GM11168 (cell line): ENCODE data around the gene MEF2D.

Experiments
- in situ Hi-C: fragments of 300-500 bp; cut with MboI; formaldehyde crosslinking; loops from one replicate; pipeline ENCODE4 v1.12.0; 2022; ENCODE audit warnings: low sequenced_read_pairs; ENCODE audit not compliant: unreplicated experiment

Gene MEF2D

GRCh38 chr1:156489935-156490293 is 10.7 kb downstream of the MEF2D start:
- in situ Hi-C loops, result no loop called here

GRCh38 chr1:156489166-156489934 is 11.2 kb downstream of the MEF2D start:
- in situ Hi-C loops, result no loop called here

DNA sequence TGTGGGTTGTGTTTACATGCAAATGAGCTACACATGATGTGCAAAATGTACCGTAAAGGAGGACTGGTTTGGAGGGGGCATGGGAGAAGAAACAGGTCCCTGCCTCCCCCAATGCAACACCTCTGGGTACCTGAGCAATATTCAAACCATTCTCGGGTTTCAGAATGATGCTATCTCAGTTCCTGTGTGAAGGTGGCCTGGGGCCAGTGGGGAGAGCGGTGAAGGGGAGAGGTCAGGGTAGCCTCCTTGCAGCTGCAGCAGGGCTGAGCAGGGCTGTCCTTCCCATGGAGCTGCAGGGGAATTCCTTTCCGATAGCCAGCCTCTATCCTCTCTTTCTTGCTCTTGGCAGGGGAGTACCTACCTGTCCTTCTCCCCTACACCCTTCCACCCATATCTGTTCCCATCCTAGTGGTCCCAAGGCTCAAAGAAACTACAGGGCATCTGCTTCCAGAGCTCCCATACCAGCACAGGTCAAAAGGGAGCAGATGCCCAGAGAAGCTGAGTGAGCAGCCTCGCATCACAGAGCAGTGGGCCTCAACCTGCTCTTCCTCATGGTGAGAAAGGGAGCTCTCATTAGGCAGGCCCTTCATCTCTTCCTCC is 11.9 kb downstream of the MEF2D start:
- in situ Hi-C loops, result no loop called here

- in situ Hi-C loops, result no loop called here
Observed at GRCh38 chr1:156487862-156488261, 12.7 kb downstream of the MEF2D start.

- in situ Hi-C loops, result no loop called here
Observed at GRCh38 chr1:156486421-156487344, 13.9 kb downstream of the MEF2D start.

DNA sequence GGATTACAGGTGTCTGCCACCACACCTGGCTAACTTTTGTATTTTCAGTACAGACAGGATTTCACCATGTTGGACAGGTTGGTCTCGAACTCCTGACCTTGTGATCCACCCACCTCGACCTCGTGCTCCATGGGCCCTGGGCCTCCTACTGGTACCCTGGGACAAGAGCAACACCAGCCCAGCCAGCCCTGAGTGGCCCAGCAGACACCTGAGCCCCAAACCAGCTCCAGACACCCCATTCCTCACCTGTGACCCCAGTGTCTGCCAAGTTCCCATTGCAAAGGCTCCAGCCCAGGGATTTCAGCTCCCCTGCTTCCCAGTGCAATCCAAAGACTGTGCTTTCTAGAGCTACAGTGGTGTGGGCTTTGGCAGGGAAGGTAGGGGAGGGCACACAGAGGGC is 14.6 kb downstream of the MEF2D start:
- in situ Hi-C loops, result no loop called here

DNA sequence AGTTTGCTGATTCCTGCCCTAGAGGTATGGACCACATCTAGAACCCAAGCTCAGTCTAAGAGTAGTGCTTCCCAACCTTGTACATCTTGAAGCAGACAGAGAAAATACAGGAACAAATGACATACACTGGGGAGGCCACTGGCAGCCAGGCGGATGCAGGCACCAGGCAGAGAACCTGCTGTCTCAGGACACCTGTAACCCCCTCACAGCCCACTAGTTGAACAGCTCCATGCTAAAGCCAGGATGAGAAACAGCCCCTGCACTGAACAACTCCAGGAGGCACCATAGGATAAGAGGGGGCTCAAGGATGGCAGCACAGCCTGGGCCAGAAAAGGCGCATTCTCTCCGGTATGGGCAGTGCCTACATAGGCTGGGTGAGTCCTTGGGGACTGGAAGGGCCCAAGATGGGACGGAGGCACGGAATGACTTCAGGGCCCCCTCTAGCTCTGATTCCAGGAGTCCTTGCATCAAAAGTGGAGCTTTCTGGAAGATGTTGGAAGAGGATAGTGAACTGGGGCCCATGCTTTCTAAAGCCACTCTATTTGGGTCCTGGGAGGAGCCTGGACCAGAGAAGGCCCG is 16.0 kb downstream of the MEF2D start:
- in situ Hi-C loops, result no loop called here

DNA sequence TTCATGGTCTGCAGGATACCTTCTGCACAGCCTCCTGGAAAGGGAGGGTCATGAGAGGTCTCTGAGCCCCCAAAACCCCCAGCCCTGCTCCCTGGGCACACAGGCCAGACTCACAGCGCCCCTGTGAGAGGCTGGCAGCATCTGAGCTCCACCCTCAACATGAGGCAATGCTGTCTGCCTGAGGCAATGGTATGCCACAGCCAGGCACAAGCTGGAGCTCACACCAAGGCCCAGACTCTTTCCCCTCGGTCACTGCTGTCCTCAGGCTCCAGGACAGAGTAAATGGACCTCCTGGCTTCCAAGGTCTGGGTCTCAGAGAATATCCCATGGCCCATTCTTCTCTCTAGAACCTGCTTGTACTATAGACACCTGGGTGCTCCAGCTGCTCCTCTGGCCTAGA is 17.2 kb downstream of the MEF2D start:
- in situ Hi-C loops, result no loop called here

GRCh38 chr1:156482276-156482675 is 18.3 kb downstream of the MEF2D start:
- in situ Hi-C loops, result no loop called here

DNA sequence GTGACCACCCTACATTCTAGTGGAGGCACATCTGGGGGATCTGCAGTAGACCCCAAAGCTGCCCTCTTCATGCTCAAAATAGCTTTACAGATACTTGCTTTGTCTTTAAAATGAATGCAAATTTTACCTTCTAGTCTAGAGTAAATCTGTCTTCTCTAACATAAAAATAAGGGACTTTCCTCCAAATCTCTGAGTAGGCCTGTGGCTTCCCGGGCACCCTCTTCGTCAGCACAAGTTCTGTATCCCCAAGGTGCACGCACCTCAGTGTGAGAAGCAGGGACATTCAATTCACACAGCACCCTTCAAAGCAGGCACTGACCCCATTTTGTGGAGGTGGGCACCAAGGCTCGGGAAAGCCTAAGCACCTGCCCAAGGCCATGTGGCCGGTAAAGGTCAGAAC is 19.0 kb downstream of the MEF2D start:
- in situ Hi-C loops, result no loop called here

- in situ Hi-C loops, result no loop called here
Observed at GRCh38 chr1:156480411-156481192, 20.0 kb downstream of the MEF2D start.

GRCh38 chr1:156480016-156480370 is 20.6 kb downstream of the MEF2D start:
- in situ Hi-C loops, result no loop called here

DNA sequence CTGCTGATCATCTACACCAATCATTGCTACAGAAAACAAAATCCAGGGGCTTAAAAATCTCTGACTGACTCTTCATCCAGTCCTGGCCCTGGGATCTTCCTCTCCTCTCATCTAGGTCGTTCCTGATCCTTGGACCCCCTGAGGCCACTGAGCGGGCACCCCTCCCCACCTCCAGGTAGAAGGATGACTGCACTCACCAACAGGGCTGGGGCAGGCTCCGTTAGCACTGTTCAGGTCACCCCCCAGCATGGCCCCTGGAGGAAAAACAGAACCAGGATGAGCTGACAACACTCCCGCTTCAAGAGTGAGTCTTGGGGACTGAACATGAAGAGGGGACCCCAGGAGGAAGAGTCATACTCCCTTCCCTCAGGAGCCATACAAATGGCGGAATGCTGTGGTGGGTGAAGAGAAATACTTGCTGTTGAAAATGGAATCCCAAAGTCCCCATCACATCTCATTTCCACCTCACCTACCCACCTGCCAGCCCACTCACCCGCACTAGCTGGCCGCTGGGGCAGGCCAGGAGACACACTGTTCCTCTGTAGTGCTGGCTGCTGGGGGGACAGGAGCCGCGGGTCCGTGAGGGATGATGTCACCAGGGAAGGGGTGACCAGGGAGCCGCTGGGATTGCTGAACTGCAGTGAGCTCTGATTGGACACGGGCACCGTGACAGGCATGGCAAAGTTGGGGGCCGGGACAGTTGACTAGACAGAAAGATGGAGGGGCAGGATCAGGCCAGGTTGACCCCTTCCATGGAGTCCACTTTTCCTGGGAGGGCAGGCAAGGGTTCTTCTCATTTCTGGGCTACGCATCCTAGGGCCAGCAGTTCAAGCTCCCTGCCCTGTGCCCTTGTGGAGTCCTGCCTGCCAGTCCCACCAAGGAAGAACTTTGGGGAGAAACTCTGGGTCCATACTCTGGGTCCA is 21.2 kb downstream of the MEF2D start:
- in situ Hi-C loops, result no loop called here

DNA sequence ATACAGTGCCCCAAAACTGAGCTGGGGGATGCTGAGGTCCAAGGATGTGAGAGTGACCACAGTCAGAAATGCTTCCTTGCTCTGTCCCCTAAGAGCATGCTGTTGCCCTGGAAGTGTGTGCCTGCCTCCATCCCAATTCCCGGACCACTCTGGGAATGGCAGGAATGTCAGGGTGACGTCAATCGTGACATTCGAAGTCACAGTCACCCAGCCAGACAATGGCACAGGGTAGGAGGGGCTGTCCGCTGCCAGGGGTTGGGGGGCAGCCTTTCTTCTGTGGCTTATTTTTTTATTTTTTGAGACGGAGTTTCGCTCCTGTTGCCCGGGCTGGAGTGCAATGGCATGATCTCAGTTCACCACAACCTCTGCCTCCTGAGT is 22.3 kb downstream of the MEF2D start:
- in situ Hi-C loops, result no loop called here

DNA sequence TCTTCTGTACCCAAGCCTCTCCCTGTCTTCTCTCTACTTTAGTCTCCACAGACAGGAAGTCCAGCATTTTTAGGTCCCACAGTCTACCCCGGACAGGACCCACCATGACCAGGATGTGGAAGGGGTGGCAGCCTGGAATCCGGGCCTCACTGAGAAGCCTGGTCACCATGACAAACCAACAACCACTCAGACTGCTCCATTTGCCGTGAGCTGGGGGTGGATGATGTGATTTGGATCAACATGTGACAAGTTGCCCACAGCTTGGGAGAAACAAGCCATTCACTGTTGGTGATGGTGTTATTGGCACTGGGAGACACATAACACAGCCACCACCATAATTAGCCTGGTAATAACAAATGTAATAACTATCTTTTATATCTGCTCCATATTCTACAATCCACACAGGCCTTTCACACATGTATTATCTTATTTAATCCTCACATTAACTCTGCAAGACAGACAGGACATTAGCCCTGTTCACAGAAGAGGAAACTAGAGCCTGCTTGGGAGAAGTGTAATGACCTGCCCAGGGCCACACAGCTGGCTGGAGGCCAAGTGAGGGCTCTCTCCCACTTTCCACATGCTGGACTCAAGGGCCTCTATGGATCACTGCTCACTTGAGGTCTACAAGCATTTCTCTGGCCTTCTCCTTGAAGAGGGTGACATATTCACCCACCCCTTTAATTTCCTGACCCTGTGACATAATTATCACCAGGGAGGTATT is 22.9 kb downstream of the MEF2D start:
- in situ Hi-C loops, result no loop called here

GRCh38 chr1:156476501-156477298 is 23.9 kb downstream of the MEF2D start:
- in situ Hi-C loops, result no loop called here

- in situ Hi-C loops, result no loop called here
Observed at GRCh38 chr1:156475568-156476500, 24.7 kb downstream of the MEF2D start.
